ENCODE measurements around the gene OR5K1.

Gene OR5K1

DNA sequence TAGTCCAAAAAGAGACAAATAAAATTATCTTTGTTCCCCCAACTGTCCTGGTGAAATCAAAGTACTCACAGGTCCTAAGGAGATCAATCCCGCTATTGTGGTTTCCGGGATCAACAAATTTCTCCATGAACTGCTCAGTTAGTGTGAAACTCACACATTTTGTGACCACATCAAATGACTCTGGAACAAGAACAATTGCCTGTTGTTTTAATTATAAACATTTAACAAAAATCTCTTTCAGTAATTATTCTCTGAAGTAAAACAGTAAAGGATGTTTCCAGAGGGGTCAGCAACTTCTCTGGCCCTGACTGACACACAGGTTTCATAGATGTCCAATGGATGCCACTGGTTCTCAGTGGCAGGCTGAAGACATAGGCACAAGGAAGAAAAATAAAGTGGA is 55.8 kb downstream of the OR5K1 start:
- DNase-seq = peak; percentile 88

DNA sequence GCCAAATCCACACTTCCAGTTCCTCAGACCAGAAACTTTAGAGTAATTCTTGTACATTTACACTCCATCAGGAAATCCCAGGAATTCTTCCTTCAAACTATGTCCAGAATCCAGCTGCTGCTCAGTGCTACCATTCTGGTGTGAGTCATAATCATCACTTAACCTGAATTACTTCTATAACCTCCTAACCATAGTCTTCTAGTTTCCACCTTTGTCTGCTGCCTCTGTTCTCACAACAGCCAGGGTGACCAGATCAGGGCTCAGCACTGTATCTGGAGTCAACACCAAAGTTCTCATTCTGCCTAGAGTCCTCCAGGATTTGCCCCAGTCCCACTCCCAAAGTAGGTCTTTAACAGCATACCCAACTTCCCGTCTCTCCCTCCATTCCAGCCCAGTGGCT is 56.4 kb downstream of the OR5K1 start:
- DNase-seq = peak; percentile 72

DNA sequence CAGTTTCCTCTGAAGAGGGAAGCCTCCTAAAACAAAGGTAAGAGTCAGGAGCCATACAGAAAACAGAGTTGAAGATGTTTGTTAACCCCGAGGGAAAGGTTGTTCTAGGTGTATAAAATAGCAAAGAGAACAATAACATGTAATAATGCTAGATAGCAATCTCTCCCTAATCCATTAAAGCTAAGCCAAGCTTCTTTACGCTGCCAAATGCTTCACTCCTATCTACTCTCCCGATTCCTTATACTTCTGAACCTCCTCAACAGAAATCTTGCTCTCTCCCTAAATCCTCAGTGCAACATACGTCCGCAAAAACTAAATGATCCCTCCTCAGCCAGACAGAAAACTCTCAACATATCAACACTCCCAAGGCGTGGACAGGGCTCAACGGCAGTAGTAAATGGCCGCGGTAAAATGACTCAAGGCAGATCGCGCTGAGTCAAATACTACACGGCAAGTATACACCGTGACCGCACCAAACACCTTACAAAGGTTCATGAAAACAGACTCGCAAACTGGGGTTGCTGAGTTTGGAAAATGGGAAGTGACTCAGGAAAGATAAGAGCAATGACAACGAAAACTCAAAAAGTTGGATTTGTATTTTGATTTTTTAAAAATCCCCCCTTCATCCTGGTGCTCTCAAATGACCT is 59.0 kb downstream of the OR5K1 start:
- peak; percentile 59 for DNase-seq
